ENCODE measurements around the gene GDPGP1.
"Not testable (repeated sequence)": the region's sequence is repeated elsewhere in the genome, so short reads cannot be mapped to it uniquely, and the experiment has no call there.

Gene GDPGP1

GRCh38 chr15:90234096-90234988 lies at the start of gene GDPGP1:
Gene GDPGP1 (plus strand): TSS chr15:90234209. CDS start chr15:90240909, 6,700 bp downstream.
- no peak for DNase-seq (ENCODE audit: low read depth)

- DNase-seq (ENCODE audit: low read depth), result no peak
Observed at GRCh38 chr15:90184786-90185704, 49.0 kb upstream of the GDPGP1 start.

GRCh38 chr15:90187257-90187868 lies 46.6 kb upstream of the GDPGP1 start:
- DNase-seq (ENCODE audit: low read depth), result no peak

- not testable (repeated sequence) for DNase-seq (ENCODE audit: low read depth)
Observed at GRCh38 chr15:90188065-90188464, 45.9 kb upstream of the GDPGP1 start.

GRCh38 chr15:90188914-90189748 lies 44.9 kb upstream of the GDPGP1 start:
- DNase-seq (ENCODE audit: low read depth), result no peak

GRCh38 chr15:90189781-90190467 lies 44.1 kb upstream of the GDPGP1 start:
- DNase-seq (ENCODE audit: low read depth), result no peak

GRCh38 chr15:90190606-90191343 lies 43.2 kb upstream of the GDPGP1 start:
- DNase-seq (ENCODE audit: low read depth), result no peak

- DNase-seq (ENCODE audit: low read depth), result no peak
Observed at GRCh38 chr15:90191344-90191687, 42.7 kb upstream of the GDPGP1 start.

GRCh38 chr15:90191794-90192509 lies 42.1 kb upstream of the GDPGP1 start:
- no peak for DNase-seq (ENCODE audit: low read depth)

- no peak for DNase-seq (ENCODE audit: low read depth)
Observed at GRCh38 chr15:90192961-90193786, 40.8 kb upstream of the GDPGP1 start.

- no peak for DNase-seq (ENCODE audit: low read depth)
Observed at GRCh38 chr15:90194655-90195054, 39.4 kb upstream of the GDPGP1 start.

- no peak for DNase-seq (ENCODE audit: low read depth)
Observed at GRCh38 chr15:90200534-90201129, 33.4 kb upstream of the GDPGP1 start.

- peak; percentile 64 for DNase-seq (ENCODE audit: low read depth)
Observed at GRCh38 chr15:90201130-90201943, 32.7 kb upstream of the GDPGP1 start, which contains the start of gene SEMA4B. Gene SEMA4B (plus strand): TSS chr15:90201330. CDS start chr15:90201579, 249 bp downstream.

GRCh38 chr15:90201944-90202375 lies 32.0 kb upstream of the GDPGP1 start:
- DNase-seq (ENCODE audit: low read depth), result no peak

- no peak for DNase-seq (ENCODE audit: low read depth)
Observed at GRCh38 chr15:90202929-90203328, 31.1 kb upstream of the GDPGP1 start.

- DNase-seq (ENCODE audit: low read depth), result no peak
Observed at GRCh38 chr15:90203473-90203872, 30.5 kb upstream of the GDPGP1 start.

GRCh38 chr15:90203922-90204321 lies 30.1 kb upstream of the GDPGP1 start:
- DNase-seq (ENCODE audit: low read depth), result no peak

All from stimulated activated CD8-positive, alpha-beta memory T cell treated with anti-CD3 and anti-CD28 coated beads, Interleukin-4, amount 100 ng/mL, for 24 hours (primary cell).